ENCODE data around the gene MRPL14. TPM values are rescaled to one million over a fixed set of nuclear protein-coding genes. Genes with fewer than 3 reads are reported as not detected.

MRPL14 gene
- total RNA-seq, 1 donor from 2014 or later, result 40.4 TPM

DNA sequence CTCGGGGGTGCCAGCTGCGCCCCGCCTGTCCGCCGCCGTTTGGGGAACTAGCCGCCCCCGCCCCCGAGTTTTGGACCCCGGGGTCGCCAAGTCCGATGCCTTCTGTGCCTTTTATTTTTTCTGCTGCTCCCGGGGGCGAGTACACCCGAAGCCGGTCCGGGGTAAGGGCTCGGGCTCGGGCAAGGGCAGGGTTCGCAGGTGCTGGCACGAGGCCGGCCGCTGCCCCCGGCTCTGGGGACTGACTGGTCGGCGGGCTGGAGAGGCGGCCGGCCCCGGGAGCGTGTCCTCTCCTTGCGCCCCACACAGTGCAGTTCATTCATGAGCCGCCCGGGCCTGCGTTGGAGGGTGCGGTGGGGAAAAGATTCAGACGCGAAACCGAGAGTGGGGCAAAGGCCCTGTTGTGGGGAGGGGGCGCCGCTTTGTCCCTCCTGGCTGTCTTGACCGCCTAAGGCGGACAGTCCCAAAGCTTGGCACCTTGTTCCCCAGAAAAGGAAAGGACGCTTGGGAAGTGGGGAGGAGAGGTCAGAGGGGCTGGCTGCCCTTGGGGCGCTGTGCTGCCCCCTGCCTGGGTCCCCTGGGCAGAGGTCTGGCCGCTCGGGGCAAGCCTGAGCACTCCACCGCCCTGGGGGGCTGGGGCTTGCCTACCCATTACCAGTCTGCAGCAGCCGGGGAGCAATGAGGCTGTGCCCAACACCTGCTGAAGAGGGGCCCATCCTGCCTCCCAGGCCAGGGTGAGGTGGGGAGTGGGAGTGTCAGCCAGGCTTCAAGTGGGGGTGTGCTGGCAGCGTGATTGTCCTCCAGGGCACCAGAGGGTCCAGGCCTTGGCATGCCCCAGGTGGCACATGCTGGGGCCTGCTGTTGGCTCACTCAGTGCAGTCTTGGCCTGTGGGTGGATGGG lies 1.0 kb upstream of the MRPL14 start:
- H3K27me3 ChIP-seq, result no peaks in the 10 kb centered on the region
- peak overlapping the region; percentile 86 for H2AFZ ChIP-seq (replicated peaks)
- Mint-ChIP-seq H3K4me3 (peak overlapping the region; percentile 88), H3K27me3 (ENCODE audit: insufficient read depth, low read depth) (peaks cover 8% of the 10 kb centered on the region), H3K9me3 (no peaks in the 10 kb centered on the region), H3K27ac (no peak overlapping the region), H3K4me1 (peaks cover 59% of the 10 kb centered on the region), H3K36me3 (peaks cover 8% of the 10 kb centered on the region)
- TF ChIP-seq EZH2 (IDR thresholded peaks at IDR 0.05) (no peak), CTCF (IDR thresholded peaks at IDR 0.05) (peak; percentile 20)
- H3K79me2 ChIP-seq (ENCODE audit: low read depth), result peaks cover 51% of the 10 kb centered on the region
- no peak overlapping the region for H3K27ac ChIP-seq
- no peaks in the 10 kb centered on the region for H3K9me3 ChIP-seq (ENCODE audit: low read depth)
- peaks cover 41% of the 10 kb centered on the region for H3K4me1 ChIP-seq
- peak; percentile 74 for DNase-seq (ENCODE audit: low spot score)
- H3K9ac ChIP-seq, result peak overlapping the region; percentile 5
- H4K20me1 ChIP-seq (ENCODE audit: low read depth), result peaks cover 41% of the 10 kb centered on the region
- peaks cover 18% of the 10 kb centered on the region for H3F3A ChIP-seq (ENCODE audit: low read depth)
- peak overlapping the region; percentile 70 for H3K4me3 ChIP-seq
- H3K4me2 ChIP-seq, result peak overlapping the region; percentile 77
- no peaks in the 10 kb centered on the region for H3K36me3 ChIP-seq

GRCh38 chr6:44126320-44127149 lies 717 bp downstream of the MRPL14 start:
- no peaks in the 10 kb centered on the region for H3K36me3 ChIP-seq

GRCh38 chr6:44123544-44123943 lies 3.7 kb downstream of the MRPL14 start:
- H3K4me1 ChIP-seq, result peaks cover 64% of the 10 kb centered on the region
- peaks cover 89% of the 10 kb centered on the region for H3K79me2 ChIP-seq (ENCODE audit: low read depth)
- H3K9ac ChIP-seq, result no peak overlapping the region
- H3K27ac ChIP-seq, result peak overlapping the region; percentile 34
- Mint-ChIP-seq H3K4me3 (no peak overlapping the region), H3K36me3 (peaks cover 8% of the 10 kb centered on the region), H3K27ac (no peak overlapping the region), H3K27me3 (ENCODE audit: insufficient read depth, low read depth) (peaks cover 5% of the 10 kb centered on the region), H3K4me1 (peaks cover 55% of the 10 kb centered on the region), H3K9me3 (no peaks in the 10 kb centered on the region)
- H3K9me3 ChIP-seq (ENCODE audit: low read depth), result no peaks in the 10 kb centered on the region
- H3K27me3 ChIP-seq, result no peaks in the 10 kb centered on the region
- peak overlapping the region; percentile 94 for H3K4me2 ChIP-seq
- no peak overlapping the region for H3K4me3 ChIP-seq
- peaks cover 15% of the 10 kb centered on the region for H3F3A ChIP-seq (ENCODE audit: low read depth)
- H3K36me3 ChIP-seq, result no peaks in the 10 kb centered on the region
- no peak for TF ChIP-seq EZH2 (IDR thresholded peaks at IDR 0.05)
- no peak for TF ChIP-seq EZH2phosphoT487 (IDR thresholded peaks at IDR 0.05)
- TF ChIP-seq CTCF (IDR thresholded peaks at IDR 0.05), result no peak
- no peak overlapping the region for H2AFZ ChIP-seq (replicated peaks)
- peaks cover 84% of the 10 kb centered on the region for H4K20me1 ChIP-seq (ENCODE audit: low read depth)
- no peak for DNase-seq (ENCODE audit: low spot score)

More at GRCh38 chr6:44126320-44127149, 717 bp downstream of the MRPL14 start:
- Histone ChIP-seq H2AFZ (replicated peaks) (no peak overlapping the region), H3K4me2 (peak overlapping the region; percentile 94), H3K4me3 (peak overlapping the region; percentile 70), H3K9ac (peak overlapping the region; percentile 63), H3K4me1 (peaks cover 49% of the 10 kb centered on the region), H3K27me3 (no peaks in the 10 kb centered on the region), H3K9me3 (ENCODE audit: low read depth) (no peaks in the 10 kb centered on the region), H3F3A (ENCODE audit: low read depth) (peaks cover 5% of the 10 kb centered on the region), H3K27ac (peak overlapping the region; percentile 55), H3K79me2 (ENCODE audit: low read depth) (peaks cover 68% of the 10 kb centered on the region), H4K20me1 (ENCODE audit: low read depth) (peaks cover 58% of the 10 kb centered on the region)
- peaks cover 6% of the 10 kb centered on the region for H3K27me3 Mint-ChIP-seq (ENCODE audit: insufficient read depth, low read depth)
- peaks cover 8% of the 10 kb centered on the region for H3K36me3 Mint-ChIP-seq
- peak overlapping the region; percentile 95 for H3K27ac Mint-ChIP-seq
- peaks cover 54% of the 10 kb centered on the region for H3K4me1 Mint-ChIP-seq
- DNase-seq (ENCODE audit: low spot score), result peak; percentile 85
- no peak for TF ChIP-seq EZH2phosphoT487 (IDR thresholded peaks at IDR 0.05)
- TF ChIP-seq CTCF (IDR thresholded peaks at IDR 0.05), result no peak
- no peak for TF ChIP-seq EZH2 (IDR thresholded peaks at IDR 0.05)
- H3K4me3 Mint-ChIP-seq, result peak overlapping the region; percentile 97
- H3K9me3 Mint-ChIP-seq, result no peaks in the 10 kb centered on the region

Measured in neural progenitor cell (in vitro differentiated cells).